DMS53 treated with DMSO at 0.1 percent for 48 hours (cell line): ENCODE measurements around the gene B4GALNT3.
"Not testable (repeated sequence)": the region's sequence is repeated elsewhere in the genome, so short reads cannot be mapped to it uniquely, and the experiment has no call there.

ENCODE experiments used
- DNase-seq: peaks from one replicate; lab custom pipeline; 2025; ENCODE audit not compliant: unreplicated experiment; lab: John Stamatoyannopoulos, UW

Gene B4GALNT3

GRCh38 chr12:573232-573631 lies 113.5 kb downstream of the B4GALNT3 start:
- no peak for DNase-seq

GRCh38 chr12:574475-575128 lies 114.9 kb downstream of the B4GALNT3 start:
- DNase-seq, result peak; percentile 34

GRCh38 chr12:575129-575502 lies 115.4 kb downstream of the B4GALNT3 start:
- no peak for DNase-seq

GRCh38 chr12:575948-576614 lies 116.3 kb downstream of the B4GALNT3 start:
- peak; percentile 88 for DNase-seq

- DNase-seq, result no peak
Measured at GRCh38 chr12:576615-577110, 116.9 kb downstream of the B4GALNT3 start.

- DNase-seq, result not testable (repeated sequence)
Measured at GRCh38 chr12:577994-578747, 118.4 kb downstream of the B4GALNT3 start.

- DNase-seq, result no peak
Measured at GRCh38 chr12:578748-579419, 119.1 kb downstream of the B4GALNT3 start.

- DNase-seq, result no peak
Measured at GRCh38 chr12:579420-580110, 119.8 kb downstream of the B4GALNT3 start.

- DNase-seq, result no peak
Measured at GRCh38 chr12:580813-581212, 121.1 kb downstream of the B4GALNT3 start.

- DNase-seq, result no peak
Measured at GRCh38 chr12:581321-581720, 121.6 kb downstream of the B4GALNT3 start.

GRCh38 chr12:581746-582145 lies 122.0 kb downstream of the B4GALNT3 start:
- no peak for DNase-seq

- DNase-seq, result no peak
Measured at GRCh38 chr12:583251-583869, 123.6 kb downstream of the B4GALNT3 start.

- DNase-seq, result no peak
Measured at GRCh38 chr12:585062-586061, 125.6 kb downstream of the B4GALNT3 start.

GRCh38 chr12:586318-587071 lies 126.8 kb downstream of the B4GALNT3 start:
- no peak for DNase-seq

GRCh38 chr12:587132-588023 lies 127.6 kb downstream of the B4GALNT3 start:
- no peak for DNase-seq

GRCh38 chr12:588024-588322 lies 128.2 kb downstream of the B4GALNT3 start:
- DNase-seq, result no peak

- DNase-seq, result no peak
Measured at GRCh38 chr12:588646-589045, 128.9 kb downstream of the B4GALNT3 start.
